ENCODE measurements around the gene GIT1. TPM values are rescaled to one million over a fixed set of nuclear protein-coding genes. Genes with fewer than 3 reads are reported as not detected.

GIT1 gene
- total RNA-seq, 3 donors from 2014 or later, result 28.6 to 41.0 (median 37.2) TPM

- TF ChIP-seq CTCF (IDR thresholded peaks at IDR 0.05), result no peak
- H3K4me1 ChIP-seq (ENCODE audit: low read depth), result peaks cover 2% of the 10 kb centered on the region
- ATAC-seq (no peak), DNase-seq (peak in 1 of 3 donors; percentile 24)
- H3K9me3 ChIP-seq, result no peaks in the 10 kb centered on the region
- no peaks in the 10 kb centered on the region for H3K36me3 ChIP-seq (ENCODE audit: low read depth)
- intact Hi-C loops (cut with DNase I, micrococcal nuclease), result no loop called here
- no peak overlapping the region for H3K4me3 ChIP-seq
These were observed 7.1 kb downstream of the GIT1 start for GRCh38 chr17:29582254-29582765.

DNA sequence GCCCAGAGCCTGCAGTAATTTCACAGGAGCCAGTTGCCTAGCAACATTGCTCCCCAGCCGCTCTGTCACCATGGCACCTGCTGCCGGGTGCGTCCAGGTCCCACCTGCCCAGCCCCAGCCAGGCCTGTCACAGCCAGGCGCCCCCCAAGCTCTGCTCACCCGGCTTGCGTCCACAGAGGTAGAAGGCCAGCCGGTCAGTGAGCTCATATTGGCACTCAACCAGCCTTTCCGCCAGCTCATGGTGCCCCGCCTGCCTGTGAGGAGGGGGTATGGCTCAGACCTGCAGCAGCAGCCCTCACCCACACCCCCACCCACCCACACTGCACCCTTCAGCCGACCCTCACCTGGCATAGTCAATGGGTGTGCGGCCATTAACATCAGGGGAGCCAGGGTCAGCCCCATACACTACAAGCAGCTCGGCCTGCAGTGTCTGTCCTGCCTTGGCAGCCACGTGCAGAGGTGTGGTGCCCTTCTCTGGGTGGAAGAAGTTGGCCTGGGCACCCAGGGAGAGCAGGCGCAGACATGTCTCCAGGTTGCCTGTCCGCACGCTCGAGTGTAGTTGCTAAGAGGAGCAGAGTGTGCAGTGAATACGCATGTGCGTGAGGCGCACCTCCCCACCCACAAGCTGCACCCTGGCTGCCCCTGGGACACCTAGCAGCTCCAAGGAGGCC is 7.7 kb downstream of the GIT1 start:
- H3K4me3 ChIP-seq, result no peak overlapping the region
- peak in 2 of 3 donors; percentile 30 to 54 for DNase-seq
- ATAC-seq, result no peak
- peaks cover 2% of the 10 kb centered on the region for H3K4me1 ChIP-seq (ENCODE audit: low read depth)
- intact Hi-C loops (cut with DNase I, micrococcal nuclease), result no loop called here
- no peaks in the 10 kb centered on the region for H3K36me3 ChIP-seq (ENCODE audit: low read depth)
- no peak for TF ChIP-seq CTCF (IDR thresholded peaks at IDR 0.05)
- H3K9me3 ChIP-seq, result no peaks in the 10 kb centered on the region

DNA sequence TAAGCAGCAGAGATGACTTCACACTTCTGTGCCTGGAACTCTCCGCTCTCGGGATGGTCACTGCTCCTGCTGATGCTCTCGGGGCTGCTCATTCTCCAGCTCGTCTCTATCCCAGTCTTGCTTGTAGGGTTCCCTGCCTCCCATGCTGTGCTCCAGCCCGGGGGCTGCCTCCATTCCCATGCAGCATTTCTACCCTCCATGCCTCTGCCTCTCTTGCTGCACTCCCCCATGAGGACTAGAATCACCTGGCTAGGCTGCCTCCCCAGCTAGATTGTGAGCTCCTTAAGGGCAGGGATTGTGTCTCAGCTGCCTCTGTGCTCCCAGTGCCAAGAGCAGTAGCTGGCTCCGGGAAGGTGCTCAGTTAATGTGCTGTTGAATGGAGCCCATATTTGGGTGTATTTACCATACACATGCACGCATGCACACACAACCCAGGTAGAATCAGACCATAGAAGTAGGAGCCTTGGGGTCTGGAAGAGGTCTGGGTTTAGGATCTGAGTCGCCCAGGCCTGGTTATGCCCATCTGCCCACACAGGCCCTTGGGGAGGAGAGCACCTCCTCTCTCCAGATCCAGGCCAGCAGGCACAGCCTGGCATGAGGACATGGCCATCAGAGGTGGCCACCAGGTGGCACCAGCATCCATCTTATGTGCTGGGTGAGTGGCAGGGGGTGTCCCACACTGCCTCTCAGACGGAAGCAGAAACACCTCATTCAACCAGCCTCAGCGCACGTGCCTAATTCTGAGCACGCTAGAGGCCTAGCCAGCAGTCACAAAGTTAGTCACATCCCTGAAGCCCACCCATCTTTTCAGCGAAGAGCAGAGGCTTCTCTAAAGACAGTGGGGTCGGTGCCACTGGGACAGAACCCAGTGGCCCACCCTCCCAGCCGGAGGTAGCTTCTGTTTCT is 9.3 kb downstream of the GIT1 start:
- intact Hi-C loops (cut with DNase I, micrococcal nuclease), result no loop called here
- H3K4me3 ChIP-seq, result no peak overlapping the region
- peaks cover 2% of the 10 kb centered on the region for H3K4me1 ChIP-seq (ENCODE audit: low read depth)
- peak; percentile 87 for TF ChIP-seq CTCF (IDR thresholded peaks at IDR 0.05)
- ATAC-seq (peak; percentile 94), DNase-seq (peak; percentile 89 to 95 (median 93))
- H3K36me3 ChIP-seq (ENCODE audit: low read depth), result no peaks in the 10 kb centered on the region
- no peaks in the 10 kb centered on the region for H3K9me3 ChIP-seq

GRCh38 chr17:29578626-29579485 is 10.6 kb downstream of the GIT1 start:
- Histone ChIP-seq H3K9me3 (no peaks in the 10 kb centered on the region), H3K4me1 (ENCODE audit: low read depth) (peaks cover 12% of the 10 kb centered on the region), H3K4me3 (no peak overlapping the region), H3K36me3 (ENCODE audit: low read depth) (no peaks in the 10 kb centered on the region)
- intact Hi-C loops (cut with DNase I, micrococcal nuclease), result no loop called here
- no peak for TF ChIP-seq CTCF (IDR thresholded peaks at IDR 0.05)
- no peak for ATAC-seq
- peak in 1 of 3 donors; percentile 42 for DNase-seq
